GM21381 (cell line): ENCODE measurements around the gene TSHZ2.
"Not testable (repeated sequence)": the region's sequence is repeated elsewhere in the genome, so short reads cannot be mapped to it uniquely, and the experiment has no call there.

ENCODE experiments used
- ATAC-seq: cut with Tn5 transposase; IDR thresholded peaks from one replicate; pipeline ENCODE4 v1.9.1; 2021; ENCODE audit warnings: mild to moderate bottlenecking, moderate library complexity; ENCODE audit not compliant: unreplicated experiment

TSHZ2 gene

DNA sequence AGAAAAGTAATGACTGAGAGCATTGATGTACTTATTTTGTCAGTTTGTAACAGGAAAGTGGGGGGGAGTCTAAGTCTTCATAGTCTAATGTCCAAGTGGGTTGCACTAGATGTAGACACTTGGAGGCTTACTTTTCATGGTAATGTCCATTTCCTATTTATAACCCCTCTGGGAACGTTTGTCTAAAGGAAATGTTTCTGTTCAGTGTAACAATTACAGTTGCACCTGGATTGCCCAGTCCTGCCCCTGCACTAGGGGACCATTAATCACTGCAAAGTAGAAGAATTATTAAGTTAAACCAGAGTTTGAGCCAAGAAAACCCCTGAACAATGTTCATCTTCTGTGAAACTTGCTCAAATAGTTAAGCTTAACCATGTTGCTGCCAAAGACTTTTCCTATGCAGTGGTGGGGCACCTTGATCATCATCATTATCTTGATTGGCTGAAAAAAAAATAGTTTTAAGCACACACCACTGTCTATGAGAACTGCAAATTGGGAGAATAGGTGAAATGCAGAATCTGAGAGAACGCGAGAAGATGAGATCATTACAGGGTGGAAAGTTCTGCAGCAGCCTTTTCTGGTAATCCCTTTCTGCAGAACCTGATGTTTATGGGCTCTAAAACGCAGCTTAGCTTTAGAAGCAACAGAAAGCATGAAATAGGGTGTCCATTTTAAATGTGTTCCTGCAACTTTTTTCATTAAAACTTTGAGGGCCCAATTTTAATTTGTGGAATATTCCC is 515.5 kb downstream of the TSHZ2 start:
- no peak for ATAC-seq

DNA sequence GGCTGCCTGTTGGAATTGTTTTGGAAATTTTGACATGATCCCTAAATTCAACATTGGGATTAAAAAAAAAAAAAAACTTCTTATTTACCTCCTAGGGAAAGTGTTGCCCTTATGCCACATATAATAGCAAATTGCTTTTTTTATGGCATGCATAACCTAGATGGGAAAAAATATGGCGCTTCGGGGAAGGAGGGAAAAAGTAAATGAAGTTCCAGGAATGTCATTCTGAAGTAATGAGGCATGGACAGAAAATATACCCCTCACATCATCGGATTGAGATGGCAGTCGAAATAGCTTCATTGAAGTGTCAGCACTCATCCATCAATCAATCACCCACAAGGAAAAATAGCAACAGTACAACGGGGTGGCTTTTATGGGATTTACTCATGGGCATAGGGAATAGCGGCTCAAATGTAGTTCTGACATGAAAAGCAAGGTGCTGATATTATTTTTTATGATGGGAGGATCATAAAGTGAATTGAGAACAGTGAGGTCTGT is 516.7 kb downstream of the TSHZ2 start:
- no peak for ATAC-seq

DNA sequence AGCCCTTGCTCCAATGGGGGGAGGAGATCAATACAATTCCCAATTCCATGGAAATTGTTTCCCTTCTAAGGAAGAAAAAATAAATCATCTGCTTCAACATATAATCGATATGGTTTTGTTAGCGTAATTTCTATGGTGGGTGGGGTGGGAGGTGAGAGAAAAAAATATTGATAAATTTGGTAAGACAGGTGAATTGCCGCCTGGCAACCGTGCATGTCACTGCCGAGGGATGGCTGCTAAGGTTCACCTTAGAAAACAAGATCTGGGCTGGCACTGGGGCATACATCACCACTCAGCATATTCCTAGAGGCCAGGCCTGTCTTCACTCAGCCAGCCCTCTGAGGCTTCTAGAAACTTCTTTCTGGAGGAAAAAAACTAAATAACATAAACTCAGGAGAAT is 517.4 kb downstream of the TSHZ2 start:
- ATAC-seq = no peak

DNA sequence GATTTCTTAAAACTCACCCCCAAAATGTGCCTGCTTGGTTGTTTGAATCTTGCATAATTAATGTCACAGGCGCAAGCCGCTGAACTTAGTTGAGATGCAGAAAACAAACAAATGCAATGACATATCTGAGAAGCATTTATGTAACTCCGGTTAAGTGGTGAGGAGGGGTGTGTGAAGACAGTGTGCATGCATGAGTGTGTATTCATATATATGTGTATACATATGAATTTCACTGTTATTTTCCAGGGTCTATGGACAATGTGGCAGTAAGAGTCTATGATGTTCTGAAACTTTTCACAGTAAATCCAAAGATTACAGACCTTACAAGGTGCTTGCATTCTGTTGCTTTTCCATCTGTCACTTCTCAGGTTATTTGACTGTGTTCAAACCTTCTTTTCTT is 518.5 kb downstream of the TSHZ2 start:
- ATAC-seq = no peak

DNA sequence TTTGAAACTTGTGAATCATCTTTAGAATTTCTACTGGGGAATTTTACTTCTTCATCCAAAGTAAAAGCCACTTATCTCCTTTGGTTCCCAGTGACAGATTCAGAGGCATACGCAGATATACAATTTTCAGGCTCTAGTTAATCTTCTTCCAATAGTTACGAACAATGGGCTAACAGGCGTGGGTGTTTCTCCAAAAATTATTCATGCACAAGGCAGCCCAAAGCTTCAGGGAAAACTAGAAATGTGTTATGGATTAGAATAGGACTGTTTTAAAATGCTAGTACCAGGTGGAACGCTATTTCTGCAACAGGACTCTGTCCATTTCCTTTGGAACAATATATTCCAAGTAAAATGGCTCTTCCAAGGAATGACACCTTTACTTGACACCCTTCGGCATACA is 519.3 kb downstream of the TSHZ2 start:
- ATAC-seq = no peak

DNA sequence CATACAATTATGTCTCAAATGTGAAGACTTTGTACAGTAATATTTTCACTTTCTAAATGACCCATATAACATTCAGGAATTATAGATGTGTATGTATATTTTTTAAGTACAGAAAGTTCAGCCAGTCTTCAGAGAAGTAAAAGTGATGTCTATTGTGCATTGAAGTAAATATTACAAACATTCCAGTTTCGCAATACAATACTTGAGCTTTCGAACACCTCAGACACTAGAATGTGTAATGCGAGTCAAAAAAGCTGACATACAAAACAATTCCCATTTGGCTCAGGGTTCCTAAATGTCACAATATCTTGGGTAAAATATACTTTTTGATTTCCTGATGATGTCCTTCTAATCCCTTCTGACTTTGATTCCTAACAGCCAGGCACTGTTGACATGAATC is 520.1 kb downstream of the TSHZ2 start:
- no peak for ATAC-seq

DNA sequence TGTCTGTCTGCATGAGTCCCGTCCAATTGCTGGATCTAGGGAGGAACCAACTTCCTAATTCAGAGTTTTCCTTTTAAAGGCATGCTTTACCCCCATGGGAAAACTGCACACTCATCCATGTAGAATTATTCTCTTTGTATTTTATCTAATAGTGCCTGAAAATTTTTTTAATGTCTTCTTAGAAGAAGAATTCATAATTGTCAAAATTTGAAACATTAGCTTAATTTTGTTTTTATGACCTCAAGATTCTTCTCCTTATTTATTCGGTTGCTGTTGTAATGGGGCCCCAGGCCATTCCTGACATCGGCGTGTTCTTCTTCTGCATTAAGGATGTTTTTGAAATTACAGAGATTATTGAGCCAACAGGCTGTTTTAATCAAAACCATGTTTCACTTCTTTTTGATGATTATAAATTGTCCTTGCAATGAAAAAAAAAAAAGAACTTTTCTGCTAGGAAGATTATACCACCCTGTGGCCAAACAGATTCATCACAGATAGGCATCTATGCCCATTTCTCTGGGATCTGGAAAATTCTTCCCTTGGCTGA is 521.2 kb downstream of the TSHZ2 start:
- ATAC-seq = no peak

DNA sequence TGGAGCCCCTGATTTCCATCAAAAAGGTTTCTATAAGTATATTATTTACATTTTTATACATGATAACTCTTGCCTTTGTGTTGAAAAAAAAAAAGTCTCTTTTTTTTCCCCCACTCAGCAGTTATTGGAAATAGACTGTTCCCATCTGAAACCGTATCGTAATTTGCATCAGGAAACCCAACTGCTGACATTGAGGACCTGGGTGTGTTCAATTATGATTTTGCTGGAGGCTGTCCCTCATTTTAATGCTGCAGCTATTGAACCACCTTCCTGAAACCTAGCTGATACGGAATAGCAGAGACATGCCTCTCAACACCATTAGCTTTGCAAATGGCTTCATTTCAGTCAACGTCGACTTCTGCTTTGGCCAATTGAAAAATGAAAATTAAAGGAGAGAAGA is 522.6 kb downstream of the TSHZ2 start:
- ATAC-seq = no peak

DNA sequence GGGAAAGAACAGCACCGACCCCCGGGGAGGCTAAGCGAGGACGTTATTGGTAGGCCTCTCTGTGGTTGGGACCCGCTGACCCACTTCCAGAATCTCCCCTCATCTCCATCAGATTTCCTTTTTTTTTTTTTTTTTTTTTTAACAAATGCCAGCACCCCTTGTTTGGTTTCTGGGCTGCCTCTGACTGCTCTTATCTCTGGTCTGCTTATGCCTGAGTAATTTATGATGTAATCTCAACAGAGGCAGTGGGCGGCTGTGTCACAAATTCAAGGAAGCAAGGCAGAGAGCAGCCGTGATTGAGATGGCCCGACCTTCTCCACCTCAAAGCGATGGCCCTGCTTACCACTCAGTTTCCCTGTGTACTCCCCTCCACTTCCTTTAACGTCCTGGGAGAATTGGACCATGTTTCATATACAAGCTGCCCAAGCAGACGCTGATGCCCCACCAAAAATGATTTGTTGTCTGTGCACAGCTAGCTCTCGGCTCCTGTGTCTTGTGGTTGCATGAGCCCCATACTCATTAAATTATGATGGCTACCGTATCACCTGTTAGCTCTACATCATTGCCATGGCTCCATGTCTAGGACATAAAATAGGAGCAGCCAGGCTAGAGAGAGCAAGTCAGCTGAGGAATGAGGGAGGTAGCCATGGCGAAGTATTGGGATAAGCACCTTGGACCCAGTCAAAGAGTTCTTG is 523.4 kb downstream of the TSHZ2 start:
- ATAC-seq = no peak

DNA sequence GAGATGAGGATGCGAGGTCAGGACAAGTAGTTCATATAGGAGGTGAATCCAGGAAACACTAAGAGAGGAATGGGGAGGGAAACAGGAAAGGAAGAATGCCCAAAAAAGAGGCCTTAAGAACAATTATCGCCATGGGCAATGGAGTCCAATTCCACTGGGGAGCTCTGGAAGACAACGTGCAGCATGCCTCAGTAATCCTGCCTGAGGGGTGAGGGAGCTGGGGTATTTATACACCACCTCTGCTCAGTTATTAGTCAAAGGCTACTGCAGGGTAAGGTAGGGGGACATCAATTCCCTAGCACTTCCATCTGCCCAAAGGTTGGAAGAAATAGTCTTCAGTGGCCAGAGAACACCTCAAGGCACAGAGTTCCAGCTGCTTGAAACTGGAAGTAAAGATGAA is 525.1 kb downstream of the TSHZ2 start:
- ATAC-seq = no peak

DNA sequence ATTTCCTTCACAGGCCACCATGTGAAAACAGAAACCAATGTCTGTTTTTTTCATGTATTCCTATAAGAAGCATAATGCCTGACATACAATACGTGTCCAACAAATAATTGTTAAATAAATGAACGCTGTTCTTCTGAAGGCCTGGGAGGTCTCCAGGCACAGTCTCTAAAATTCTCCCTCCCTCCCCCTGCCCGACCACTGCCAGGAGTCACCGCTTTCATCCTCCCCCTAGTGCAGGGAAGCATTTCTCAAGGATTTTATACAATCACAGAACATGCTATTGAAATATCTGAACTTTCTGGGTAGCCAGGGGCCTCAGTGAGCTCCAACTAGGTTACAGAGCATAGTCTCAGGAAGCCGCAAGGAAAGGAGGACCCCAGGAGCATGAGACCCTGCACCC is 526.2 kb downstream of the TSHZ2 start:
- ATAC-seq = no peak

DNA sequence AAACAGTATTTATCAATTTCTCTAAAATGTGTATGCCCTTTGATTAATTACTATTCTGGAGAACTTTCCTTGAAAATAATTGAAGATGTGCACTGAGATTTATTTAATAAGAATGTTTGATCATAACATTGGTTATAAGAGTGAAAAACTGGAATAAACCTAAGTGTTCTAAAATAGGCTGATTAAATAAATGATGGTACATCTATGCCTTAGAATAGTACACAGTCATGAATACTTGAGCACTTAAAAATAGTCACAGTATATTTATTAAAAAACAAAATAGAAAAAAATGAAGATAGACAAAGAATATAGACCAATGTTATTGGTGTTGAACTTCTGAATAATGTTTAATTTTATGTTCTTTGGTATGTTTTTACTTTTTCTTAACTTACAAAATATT is 528.5 kb downstream of the TSHZ2 start:
- ATAC-seq = no peak

DNA sequence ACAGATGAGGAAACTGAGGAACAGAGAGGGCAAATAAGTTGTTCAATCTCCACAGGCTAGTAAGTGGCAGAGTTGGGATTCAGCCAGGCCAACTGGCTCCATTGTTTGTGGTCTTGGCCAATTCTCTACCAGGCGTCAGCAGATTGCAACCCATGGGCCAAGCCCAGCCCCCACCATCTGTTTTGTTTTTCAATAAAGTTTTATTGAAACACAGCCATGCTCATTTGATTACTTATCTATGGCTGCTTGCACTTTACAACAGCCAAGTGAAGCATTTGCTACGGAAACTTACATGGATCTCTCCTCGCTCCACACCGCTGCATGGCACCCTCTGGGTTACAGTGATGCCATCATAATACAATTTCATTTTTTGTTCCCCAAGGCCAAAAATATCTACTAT is 530.7 kb downstream of the TSHZ2 start:
- no peak for ATAC-seq

DNA sequence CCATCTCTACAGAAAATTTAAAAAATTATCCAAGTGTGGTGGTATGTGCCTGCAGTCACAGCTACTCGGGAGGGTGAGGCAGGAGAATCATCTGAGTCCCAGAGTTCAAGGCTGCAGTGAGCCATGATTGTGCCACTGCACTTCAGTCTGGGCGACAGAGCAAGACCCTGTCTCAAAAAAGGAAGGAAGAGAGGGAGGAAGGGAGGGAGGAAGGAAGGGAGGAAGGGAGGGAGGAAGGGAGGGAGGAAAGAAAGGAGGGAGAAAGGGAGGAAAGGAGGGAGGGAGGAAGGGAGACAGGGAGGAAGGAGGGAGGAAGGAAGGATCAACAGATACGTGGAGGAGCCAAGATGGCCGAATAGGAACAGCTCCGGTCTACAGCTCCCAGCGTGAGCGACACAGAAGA is 531.4 kb downstream of the TSHZ2 start:
- no peak for ATAC-seq

DNA sequence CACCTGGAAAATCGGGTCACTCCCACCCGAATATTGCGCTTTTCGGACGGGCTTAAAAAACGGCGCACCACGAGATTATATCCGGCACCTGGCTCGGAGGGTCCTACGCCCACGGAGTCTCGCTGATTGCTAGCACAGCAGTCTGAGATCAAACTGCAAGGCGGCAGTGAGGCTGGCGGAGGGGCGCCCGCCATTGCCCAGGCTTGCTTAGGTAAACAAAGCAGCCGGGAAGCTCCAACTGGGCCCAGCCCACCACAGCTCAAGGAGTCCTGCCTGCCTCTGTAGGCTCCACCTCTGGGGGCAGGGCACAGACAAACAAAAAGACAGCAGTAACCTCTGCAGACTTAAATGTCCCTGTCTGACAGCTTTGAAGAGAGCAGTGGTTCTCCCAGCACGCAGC is 531.9 kb downstream of the TSHZ2 start:
- ATAC-seq = not testable (repeated sequence)

DNA sequence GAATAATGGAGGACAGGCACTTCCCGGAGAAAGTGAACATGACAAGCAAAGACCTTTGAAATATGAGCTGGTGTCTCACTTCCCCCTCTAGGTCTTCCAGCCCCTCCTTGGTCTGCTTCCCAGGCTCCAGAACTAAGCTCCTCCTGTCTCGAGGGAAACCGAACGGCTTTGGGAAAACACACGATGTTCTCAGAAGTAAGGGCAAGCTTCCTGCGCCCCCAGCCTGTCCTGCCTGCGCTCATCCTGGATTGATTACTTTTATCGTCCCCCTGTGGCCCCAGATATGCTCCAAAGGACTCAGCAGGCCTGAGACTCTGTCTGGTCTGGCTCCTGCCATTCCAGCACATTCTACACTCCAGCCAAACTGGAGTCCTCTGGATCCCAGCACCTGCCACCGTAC is 538.1 kb downstream of the TSHZ2 start:
- ATAC-seq = no peak

DNA sequence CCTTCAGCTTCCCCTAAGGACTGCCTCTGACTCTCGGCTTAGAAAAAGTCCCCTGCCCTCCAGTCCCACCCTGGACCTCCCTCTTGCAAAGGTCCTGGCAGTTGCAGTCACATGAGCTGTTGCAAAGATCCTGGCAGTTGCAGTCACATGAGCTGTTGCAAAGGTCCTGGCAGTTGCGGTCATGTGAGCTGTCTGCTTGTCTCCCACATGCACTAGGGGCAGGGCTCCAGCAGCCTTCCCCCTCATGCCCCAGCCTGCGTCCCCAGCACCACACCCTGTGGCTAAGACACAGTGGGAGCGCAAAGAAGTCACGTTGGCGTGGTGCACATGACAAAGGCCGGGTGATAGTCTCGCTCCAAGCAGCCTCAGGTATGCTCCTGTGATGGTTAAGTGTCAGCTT is 538.5 kb downstream of the TSHZ2 start:
- no peak for ATAC-seq

DNA sequence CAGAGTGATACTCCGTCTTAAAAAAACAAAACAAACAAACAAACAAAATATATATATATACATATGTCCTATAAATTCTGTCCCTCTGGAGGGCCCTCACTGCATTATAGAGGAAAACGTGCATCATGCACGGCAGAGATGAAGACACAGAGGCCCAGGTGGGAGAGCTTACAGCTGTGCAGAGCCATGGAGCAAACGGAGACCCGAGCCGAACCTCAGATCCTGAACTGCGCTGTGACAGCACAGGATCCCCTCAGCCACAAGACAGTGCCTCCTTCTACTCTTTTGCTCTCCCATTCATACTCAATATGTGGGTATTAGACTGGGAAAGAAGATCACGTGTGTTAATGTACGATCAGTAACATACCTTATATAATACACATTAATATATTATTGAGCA is 539.9 kb downstream of the TSHZ2 start:
- no peak for ATAC-seq

DNA sequence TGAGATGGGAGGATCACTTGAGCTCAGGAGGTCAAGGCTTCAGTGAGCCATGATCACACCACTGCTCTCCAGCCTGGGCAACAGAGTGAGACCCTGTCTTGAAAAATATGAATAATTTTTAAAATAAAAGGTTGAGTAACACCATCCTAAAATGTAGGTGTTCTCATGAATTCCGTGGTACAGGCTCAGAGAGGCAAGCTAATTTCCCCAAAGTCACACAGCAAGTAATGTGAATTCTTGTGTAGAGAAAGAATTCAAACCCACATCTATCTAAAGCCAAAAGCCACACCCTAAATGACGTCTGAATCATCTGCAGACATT is 541.0 kb downstream of the TSHZ2 start:
- no peak for ATAC-seq

DNA sequence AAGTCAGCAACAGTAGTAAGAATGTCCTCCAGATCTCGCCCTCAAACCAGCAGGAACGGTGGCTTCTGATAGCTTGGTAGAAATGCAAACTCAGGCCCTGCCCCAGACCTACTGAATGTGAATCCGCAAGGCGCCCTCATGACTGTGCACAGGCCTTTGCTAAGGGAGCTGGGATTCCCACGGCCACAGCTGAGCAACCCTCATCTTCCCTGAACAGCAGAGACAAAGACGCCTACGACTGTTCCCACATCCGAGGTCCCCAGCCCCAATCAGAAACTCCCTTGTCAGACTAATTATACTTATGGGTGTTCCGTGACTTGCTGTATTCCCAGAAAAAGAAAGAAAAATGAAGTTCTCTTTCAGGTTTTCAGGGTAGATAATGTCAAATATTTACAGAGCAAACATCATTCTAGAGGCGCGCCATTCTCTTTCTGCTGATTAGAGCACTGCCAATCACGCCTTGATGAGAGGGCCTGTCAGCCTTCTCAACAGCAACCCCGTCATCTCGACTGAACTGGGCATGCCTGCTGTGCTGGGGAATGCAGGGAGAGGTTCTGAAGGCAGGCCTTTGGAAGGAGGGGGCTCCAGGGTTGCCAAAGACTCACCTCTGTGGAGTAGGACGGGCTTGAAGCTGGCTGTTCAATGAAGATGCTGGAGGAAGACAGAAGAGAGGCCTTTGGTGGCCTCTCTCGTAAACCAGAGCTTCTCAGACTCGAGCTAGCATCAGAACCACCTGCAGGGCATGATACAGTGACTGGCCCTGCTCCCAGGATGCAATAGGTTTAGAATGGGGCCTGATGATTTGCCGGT is 541.5 kb downstream of the TSHZ2 start:
- no peak for ATAC-seq

DNA sequence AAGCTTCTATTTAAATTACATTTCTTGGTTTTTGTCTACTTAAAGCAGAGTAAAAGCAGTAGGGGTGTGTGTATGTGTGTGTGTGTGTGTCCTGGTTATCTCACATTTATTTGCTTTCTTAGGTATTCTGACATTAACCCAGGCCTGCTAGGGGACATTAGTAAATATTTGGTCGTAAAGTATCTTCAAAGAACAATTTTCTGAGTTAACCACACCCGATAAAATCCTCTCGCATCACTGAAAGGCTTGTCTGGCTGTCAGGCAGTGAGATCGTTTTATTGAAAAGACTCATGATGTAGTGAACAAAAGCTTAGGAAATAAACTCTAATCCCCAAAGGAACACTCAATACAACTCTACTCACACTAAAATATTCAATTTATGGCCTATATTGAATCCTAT is 543.6 kb downstream of the TSHZ2 start:
- no peak for ATAC-seq

DNA sequence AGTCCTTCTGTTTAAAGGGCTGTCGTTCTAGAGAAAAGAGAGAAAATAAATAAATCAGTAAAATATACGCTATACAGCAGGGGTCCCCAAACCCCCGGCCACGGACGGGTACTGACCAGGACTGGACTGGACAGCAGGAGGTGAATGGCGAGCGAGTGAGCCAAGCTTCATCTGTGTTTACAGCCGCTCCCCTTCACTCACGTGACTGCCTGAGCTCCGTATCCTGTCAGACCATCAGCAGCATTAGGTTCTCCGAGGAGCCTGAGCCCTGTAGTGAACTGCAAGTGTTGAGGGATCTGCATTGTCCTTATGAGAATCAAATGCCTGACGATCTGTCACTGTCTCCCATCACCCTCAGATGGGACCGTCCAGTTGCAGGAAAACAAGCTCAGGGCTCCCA is 545.0 kb downstream of the TSHZ2 start:
- no peak for ATAC-seq
